CD8-positive, alpha-beta memory T cell (primary cell): Measurements from ENCODE around the gene PHKB. TPM values are rescaled to one million over a fixed set of nuclear protein-coding genes. Genes with fewer than 3 reads are reported as not detected.

Experiments used
- CTCF ChIA-PET: fragments of 350-600 bp; sonication (Branson Sonifier 250); formaldehyde crosslinking; loops from one replicate; lab custom pipeline; 2021; ENCODE audit warnings: antibody characterized with exemption; lab: Charles Lee
- POLR2A ChIA-PET: fragments of 350-600 bp; sonication (Branson Sonifier 250); formaldehyde crosslinking; loops from one replicate; lab custom pipeline; 2021; ENCODE audit warnings: antibody characterized with exemption; lab: Charles Lee
- DNase-seq, 5 donors: peaks; one replicate each; pipeline versions ENCODE4 v3.0.0 to v3.0.0-alpha.2; 2020 to 2022; ENCODE audit warnings: mixed read lengths in 1 of 5
- H3K27ac ChIP-seq: one replicate; pipeline ENCODE4 v1.7.0; 2013; ENCODE audit warnings: low read depth, mild to moderate bottlenecking, low read length, moderate library complexity
- H3K27me3 ChIP-seq: 2 replicates; pipeline ENCODE4 v1.7.0; 2013; ENCODE audit warnings: low read length, mild to moderate bottlenecking; ENCODE audit not compliant: insufficient read depth, poor library complexity, severe bottlenecking
- H3K36me3 ChIP-seq: 2 replicates; pipeline ENCODE4 v1.7.0; 2013; ENCODE audit warnings: mild to moderate bottlenecking, low read length, moderate library complexity; ENCODE audit not compliant: insufficient read depth
- H3K4me1 ChIP-seq: 2 replicates; pipeline ENCODE4 v1.7.0; 2013; ENCODE audit warnings: mild to moderate bottlenecking, low read length, moderate library complexity; ENCODE audit not compliant: insufficient read depth
- H3K4me3 ChIP-seq: 2 replicates; pipeline ENCODE4 v1.7.0; 2013; ENCODE audit warnings: mild to moderate bottlenecking, low read length
- H3K9me3 ChIP-seq: 2 replicates; pipeline ENCODE4 v1.7.0; 2013; ENCODE audit warnings: mild to moderate bottlenecking, low read length
- H3K27ac Mint-ChIP-seq, 8 donors: one replicate each; pipeline ENCODE4 v1.8.0; 2020 to 2021; ENCODE audit warnings: mixed read lengths in 8 of 8, mild to moderate bottlenecking in 6 of 8, inconsistent platforms in 3 of 8, moderate library complexity in 3 of 8
- H3K27me3 Mint-ChIP-seq, 2 donors: one replicate each; pipeline ENCODE4 v1.8.0; 2020 to 2021; ENCODE audit warnings: mixed read lengths in 2 of 2, mild to moderate bottlenecking in 1 of 2, moderate library complexity in 1 of 2
- H3K36me3 Mint-ChIP-seq, 3 donors: one replicate each; pipeline ENCODE4 v1.8.0; 2020 to 2021; ENCODE audit warnings: mixed read lengths in 3 of 3, inconsistent platforms in 1 of 3, mild to moderate bottlenecking in 1 of 3
- H3K4me1 Mint-ChIP-seq, 3 donors: one replicate each; pipeline ENCODE4 v1.8.0; 2020 to 2021; ENCODE audit warnings: mixed read lengths in 3 of 3, inconsistent platforms in 1 of 3, mild to moderate bottlenecking in 1 of 3
- H3K4me3 Mint-ChIP-seq, 7 donors: one replicate each; pipeline ENCODE4 v1.8.0; 2020 to 2021; ENCODE audit warnings: mixed read lengths in 7 of 7, mild to moderate bottlenecking in 6 of 7, moderate library complexity in 4 of 7, inconsistent platforms in 2 of 7
- H3K9me3 Mint-ChIP-seq, 5 donors: one replicate each; pipeline ENCODE4 v1.8.0; 2020 to 2022; ENCODE audit warnings: mixed read lengths in 5 of 5, mild to moderate bottlenecking in 3 of 5, moderate library complexity in 2 of 5, inconsistent platforms in 1 of 5
- polyA plus RNA-seq: library from polyadenylated mRNA; unstranded; fragments of 300-500 nt; fragmentation: Illumina TruSeq; gene quantifications from one replicate; pipeline ENCODE4 v1.2.3, GENCODE V29; 2021
- total RNA-seq, 2 experiments: library from RNA; stranded (reverse); gene quantifications; one replicate each; pipeline ENCODE4 v1.2.3, GENCODE V29; 2021

The PHKB gene
- total and polyA plus RNA-seq, 3 experiments from 2014 or later, result 23.0 to 29.2 (median 25.4) TPM

DNA sequence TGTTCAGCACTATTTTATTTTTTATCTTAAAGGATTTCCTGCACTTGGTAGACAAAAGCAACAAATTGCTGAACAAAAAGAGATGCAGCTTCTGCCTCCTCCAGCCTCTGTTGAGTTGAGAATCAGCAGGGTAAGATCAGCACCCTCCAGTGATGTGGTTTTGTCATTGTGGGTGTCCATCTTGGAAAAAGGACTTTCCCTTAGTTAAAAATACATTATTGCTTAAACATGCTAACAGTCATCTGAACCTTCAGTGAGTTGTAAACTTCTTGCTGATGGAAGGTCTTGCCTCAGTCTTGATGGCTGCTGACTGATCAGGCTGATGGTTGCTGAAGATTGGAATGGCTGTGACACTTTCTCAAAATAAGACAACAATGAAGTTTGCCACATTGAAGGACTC is 101.2 kb downstream of the PHKB start:
- Histone ChIP-seq H3K27ac (no peak overlapping the region), H3K36me3 (no peaks in the 10 kb centered on the region), H3K4me3 (no peak overlapping the region), H3K4me1 (peaks cover 23% of the 10 kb centered on the region), H3K27me3 (no peaks in the 10 kb centered on the region), H3K9me3 (no peaks in the 10 kb centered on the region)
- H3K27me3 Mint-ChIP-seq, result no peaks in the 10 kb centered on the region
- CTCF ChIA-PET, result no interaction called here
- H3K27ac Mint-ChIP-seq, result peak overlapping the region in 1 of 8 donors; percentile 10
- peaks cover 38 to 43% (median 41%) of the 10 kb centered on the region in 3 donors for H3K4me1 Mint-ChIP-seq
- H3K36me3 Mint-ChIP-seq, result peaks cover 20 to 46% (median 29%) of the 10 kb centered on the region in 3 donors
- POLR2A ChIA-PET, result no interaction called here
- H3K4me3 Mint-ChIP-seq, result no peak overlapping the region
- H3K9me3 Mint-ChIP-seq, result peaks cover 0 to 4% (median 3%) of the 10 kb centered on the region in 5 donors
- no peak for DNase-seq

DNA sequence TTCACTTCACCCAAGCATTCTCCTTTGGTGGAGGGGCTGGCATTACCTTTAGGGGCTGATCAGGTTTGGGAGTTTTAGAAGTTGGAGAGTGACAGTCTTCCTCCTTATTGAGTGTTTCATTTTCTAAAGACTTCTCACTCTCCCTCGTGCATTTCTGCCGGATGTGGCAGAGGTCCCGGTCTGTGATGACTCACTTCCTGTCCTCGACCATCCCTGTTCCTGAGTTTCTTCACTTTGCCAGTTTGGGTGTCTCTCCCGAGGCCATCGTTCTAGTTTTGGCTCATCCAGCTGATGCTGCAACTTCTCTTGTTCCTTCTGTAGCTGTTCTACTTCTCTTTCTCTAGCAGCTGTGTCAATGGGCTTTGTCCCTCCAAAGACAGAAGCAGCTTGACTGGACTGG is 104.3 kb downstream of the PHKB start:
- DNase-seq, result peak in 1 of 5 donors; percentile 12
- H3K4me1 ChIP-seq, result peaks cover 45% of the 10 kb centered on the region
- Mint-ChIP-seq H3K4me1 (peaks cover 67 to 74% (median 72%) of the 10 kb centered on the region in 3 donors), H3K4me3 (peak overlapping the region; percentile 9 to 83 (median 68)), H3K27me3 (no peaks in the 10 kb centered on the region), H3K36me3 (peaks cover 24 to 53% (median 32%) of the 10 kb centered on the region in 3 donors), H3K9me3 (peaks cover 0 to 9% (median 4%) of the 10 kb centered on the region in 5 donors), H3K27ac (peak overlapping the region; percentile 49 to 90 (median 75))
- POLR2A ChIA-PET, result no interaction called here
- H3K36me3 ChIP-seq, result no peaks in the 10 kb centered on the region
- no peaks in the 10 kb centered on the region for H3K9me3 ChIP-seq
- CTCF ChIA-PET, result no interaction called here
- no peak overlapping the region for H3K27ac ChIP-seq
- no peaks in the 10 kb centered on the region for H3K27me3 ChIP-seq
- peak overlapping the region; percentile 5 for H3K4me3 ChIP-seq

DNA sequence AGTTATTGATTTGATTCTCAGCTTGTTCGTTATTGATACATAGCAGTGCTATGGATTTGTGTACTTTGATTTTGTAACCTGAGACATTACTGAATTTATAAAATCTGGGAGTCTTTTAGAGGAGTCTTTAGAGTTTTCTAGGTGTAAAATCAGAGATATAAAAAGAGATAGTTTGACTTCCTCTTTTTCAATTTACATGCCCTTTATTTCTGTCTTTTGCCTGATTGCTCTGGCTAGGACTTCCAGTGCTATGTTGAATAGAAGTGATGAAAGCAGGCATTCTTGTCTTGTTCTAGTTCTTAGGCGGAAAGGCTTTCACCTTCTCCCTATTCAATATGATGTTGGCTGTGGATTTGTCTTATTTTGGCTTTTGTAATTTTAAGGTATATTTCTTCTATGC is 106.2 kb downstream of the PHKB start:
- peaks cover 71 to 90% (median 84%) of the 10 kb centered on the region in 3 donors for H3K4me1 Mint-ChIP-seq
- CTCF ChIA-PET, result no interaction called here
- Histone ChIP-seq H3K27ac (no peak overlapping the region), H3K4me1 (peaks cover 45% of the 10 kb centered on the region), H3K4me3 (no peak overlapping the region), H3K36me3 (no peaks in the 10 kb centered on the region), H3K27me3 (no peaks in the 10 kb centered on the region), H3K9me3 (no peaks in the 10 kb centered on the region)
- peak overlapping the region in 6 of 8 donors; percentile 27 to 95 (median 71) for H3K27ac Mint-ChIP-seq
- H3K36me3 Mint-ChIP-seq, result peaks cover 22 to 48% (median 30%) of the 10 kb centered on the region in 3 donors
- DNase-seq, result no peak
- H3K9me3 Mint-ChIP-seq, result peaks cover 0 to 9% (median 4%) of the 10 kb centered on the region in 5 donors
- H3K4me3 Mint-ChIP-seq, result peak overlapping the region in 4 of 7 donors; percentile 13 to 32 (median 18)
- H3K27me3 Mint-ChIP-seq, result no peaks in the 10 kb centered on the region
- POLR2A ChIA-PET, result no interaction called here

DNA sequence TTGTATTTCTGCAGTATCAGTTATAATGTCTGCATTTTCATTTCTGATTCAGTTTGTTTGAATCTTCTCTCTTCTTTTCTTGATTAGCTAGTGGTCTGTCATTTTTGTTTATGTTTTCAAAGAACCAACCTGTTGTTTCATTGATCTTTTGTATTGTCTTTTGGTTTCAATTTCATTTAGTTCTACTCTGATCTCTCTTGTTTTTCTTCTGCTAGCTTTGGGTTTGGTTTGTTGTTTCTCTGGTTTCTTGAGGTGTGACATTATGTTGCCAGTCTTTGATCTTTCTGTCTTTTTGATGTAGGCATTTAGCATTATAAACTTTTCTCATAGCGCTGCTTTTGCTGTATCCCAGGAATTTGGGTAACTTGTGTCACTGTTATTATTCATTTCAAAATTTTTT is 107.2 kb downstream of the PHKB start:
- peak in 1 of 5 donors; percentile 50 for DNase-seq
- Mint-ChIP-seq H3K9me3 (peaks cover 0 to 9% (median 4%) of the 10 kb centered on the region in 5 donors), H3K4me1 (peaks cover 76 to 93% (median 86%) of the 10 kb centered on the region in 3 donors), H3K27ac (peak overlapping the region; percentile 6 to 95 (median 86)), H3K27me3 (no peaks in the 10 kb centered on the region), H3K4me3 (peak overlapping the region; percentile 42 to 81 (median 77)), H3K36me3 (peaks cover 19 to 43% (median 26%) of the 10 kb centered on the region in 3 donors)
- ChIA-PET POLR2A (interaction anchor here (0.5 kb wide), 1 partner anchor 739 kb away, joined by 9 read pairs; no protein-coding TSS in a partner anchor), CTCF (no interaction called here)
- Histone ChIP-seq H3K4me1 (peaks cover 51% of the 10 kb centered on the region), H3K36me3 (no peaks in the 10 kb centered on the region), H3K27me3 (no peaks in the 10 kb centered on the region), H3K9me3 (no peaks in the 10 kb centered on the region), H3K27ac (no peak overlapping the region), H3K4me3 (no peak overlapping the region)

DNA sequence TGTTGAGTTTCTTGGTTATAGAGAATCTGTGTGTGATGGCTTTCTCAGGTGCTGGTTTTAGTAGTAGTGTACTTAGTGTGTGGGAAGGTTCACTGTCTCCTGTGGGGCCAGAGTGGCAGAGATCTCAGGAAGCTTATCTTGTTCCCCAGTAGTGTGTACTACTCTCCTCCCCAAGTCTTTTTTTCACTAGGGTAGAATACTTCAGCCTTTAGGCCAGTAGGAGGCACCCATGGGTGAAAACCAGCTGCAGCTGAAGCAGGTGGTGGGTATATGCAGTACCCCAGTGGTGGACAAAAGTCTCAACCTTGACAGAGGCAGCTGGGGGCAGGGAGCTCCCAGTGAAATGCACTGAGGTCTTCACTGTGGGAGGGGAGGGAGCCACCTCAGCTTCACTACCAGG is 109.9 kb downstream of the PHKB start:
- H3K4me1 ChIP-seq, result peaks cover 52% of the 10 kb centered on the region
- CTCF ChIA-PET, result no interaction called here
- POLR2A ChIA-PET, result no interaction called here

DNA sequence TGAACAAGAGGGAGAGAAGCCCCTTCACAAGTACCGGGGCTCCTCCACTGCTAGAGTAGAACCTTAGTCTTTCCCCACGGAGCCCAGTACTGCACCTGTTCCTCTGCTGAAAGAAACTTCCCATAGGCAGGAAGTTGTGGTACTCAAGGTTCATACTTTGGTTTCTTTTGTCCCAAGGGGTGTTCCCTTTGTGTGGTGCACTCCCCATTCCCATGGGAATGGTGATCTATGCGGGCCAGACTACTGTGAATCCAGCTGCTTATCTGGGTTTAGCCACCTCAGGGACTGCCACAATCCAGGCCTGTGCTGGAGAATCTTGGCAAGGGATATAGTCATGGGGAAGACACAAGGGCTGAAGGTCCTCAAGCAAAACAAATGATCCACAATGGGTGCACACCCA is 110.6 kb downstream of the PHKB start:
- Mint-ChIP-seq H3K27me3 (no peaks in the 10 kb centered on the region), H3K4me3 (no peak overlapping the region), H3K9me3 (peaks cover 0 to 6% (median 0%) of the 10 kb centered on the region in 5 donors), H3K36me3 (peaks cover 10 to 32% (median 21%) of the 10 kb centered on the region in 3 donors), H3K4me1 (peaks cover 73 to 95% (median 91%) of the 10 kb centered on the region in 3 donors), H3K27ac (peak overlapping the region in 1 of 8 donors; percentile 62)
- ChIA-PET CTCF (no interaction called here), POLR2A (no interaction called here)
- Histone ChIP-seq H3K36me3 (no peaks in the 10 kb centered on the region), H3K4me3 (no peak overlapping the region), H3K27ac (no peak overlapping the region), H3K9me3 (no peaks in the 10 kb centered on the region), H3K27me3 (no peaks in the 10 kb centered on the region), H3K4me1 (peaks cover 48% of the 10 kb centered on the region)
- no peak for DNase-seq

More for the DNA sequence above, 109.9 kb downstream of the PHKB start:
- Histone ChIP-seq H3K4me3 (no peak overlapping the region), H3K27me3 (no peaks in the 10 kb centered on the region), H3K36me3 (no peaks in the 10 kb centered on the region), H3K27ac (no peak overlapping the region), H3K9me3 (no peaks in the 10 kb centered on the region)
- no peak for DNase-seq
- H3K4me1 Mint-ChIP-seq, result peaks cover 74 to 95% (median 91%) of the 10 kb centered on the region in 3 donors
- H3K4me3 Mint-ChIP-seq, result no peak overlapping the region
- H3K36me3 Mint-ChIP-seq, result peaks cover 8 to 30% (median 25%) of the 10 kb centered on the region in 3 donors
- no peaks in the 10 kb centered on the region for H3K27me3 Mint-ChIP-seq
- H3K9me3 Mint-ChIP-seq, result peaks cover 0 to 8% (median under 1%) of the 10 kb centered on the region in 5 donors
- H3K27ac Mint-ChIP-seq, result peak overlapping the region in 3 of 8 donors; percentile 2 to 46 (median 39)

DNA sequence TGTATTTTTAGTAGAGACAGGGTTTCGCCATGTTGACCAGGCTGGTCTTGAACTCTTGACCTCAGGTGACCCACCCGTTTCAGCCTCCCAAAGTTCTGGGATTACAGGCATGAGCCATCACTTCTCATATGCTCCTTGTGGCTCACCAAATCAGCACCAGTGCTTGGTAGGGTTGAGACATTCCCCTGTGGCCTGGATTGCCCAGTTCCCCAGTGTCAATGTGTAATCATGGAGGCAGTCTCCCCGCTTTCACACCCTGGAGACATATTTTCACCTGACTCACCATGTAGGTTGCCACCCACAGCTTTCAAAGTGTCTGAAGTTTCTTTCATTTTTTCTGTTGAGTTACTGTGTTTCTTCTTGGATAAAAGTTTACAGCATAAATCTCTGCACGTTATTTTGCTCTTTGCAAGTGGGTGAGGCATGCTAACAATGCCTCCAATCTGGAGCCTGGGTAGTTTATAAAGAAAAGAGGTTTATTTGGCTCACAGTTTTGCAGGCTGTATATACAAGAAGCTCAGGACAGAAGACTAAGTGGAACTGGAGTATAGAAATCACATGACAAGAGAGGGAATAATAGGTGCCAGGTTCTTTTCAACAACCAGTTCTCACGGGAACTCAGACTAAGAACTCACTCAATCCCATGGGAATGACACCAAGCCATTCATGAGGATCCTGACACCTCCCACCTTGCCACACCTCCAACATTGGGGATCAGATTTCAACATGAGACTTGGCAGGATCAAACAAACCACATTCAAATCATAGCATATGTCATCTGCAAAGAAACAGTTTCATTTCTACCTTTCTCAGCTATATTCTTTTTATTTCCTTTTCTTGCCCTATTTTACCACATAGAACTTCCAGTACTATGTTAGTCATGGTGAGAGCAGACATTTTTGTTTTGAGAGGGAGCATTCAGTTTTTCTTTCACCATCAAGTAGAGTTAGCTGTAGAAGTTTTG is 113.2 kb downstream of the PHKB start:
- POLR2A ChIA-PET, result no interaction called here

More for the DNA sequence above, 113.2 kb downstream of the PHKB start:
- Histone ChIP-seq H3K36me3 (no peaks in the 10 kb centered on the region), H3K27me3 (no peaks in the 10 kb centered on the region), H3K9me3 (no peaks in the 10 kb centered on the region), H3K27ac (no peak overlapping the region), H3K4me3 (no peak overlapping the region), H3K4me1 (peaks cover 26% of the 10 kb centered on the region)
- DNase-seq, result peak in 1 of 5 donors; percentile 26
- CTCF ChIA-PET, result no interaction called here
- H3K4me1 Mint-ChIP-seq, result peaks cover 50 to 92% (median 71%) of the 10 kb centered on the region in 3 donors
- H3K36me3 Mint-ChIP-seq, result peaks cover 16 to 36% (median 19%) of the 10 kb centered on the region in 3 donors
- H3K27ac Mint-ChIP-seq, result peak overlapping the region; percentile 62 to 91 (median 86)
- H3K27me3 Mint-ChIP-seq, result no peaks in the 10 kb centered on the region
- H3K9me3 Mint-ChIP-seq, result peaks cover 0 to 4% (median 0%) of the 10 kb centered on the region in 5 donors
- peak overlapping the region in 6 of 7 donors; percentile 23 to 70 (median 46) for H3K4me3 Mint-ChIP-seq
